Gastroesophageal sphincter (tissue), 3 donors: ENCODE results near the gene CPNE4.

Experiments
- POLR2A ChIP-seq, 2 donors: fragments of 450-650 bp; IDR thresholded peaks; one replicate each; pipeline ENCODE4 v1.6.1; 2017; ENCODE audit warnings: antibody characterized with exemption in 2 of 2, mild to moderate bottlenecking in 2 of 2, moderate library complexity in 1 of 2
- POLR2AphosphoS5 ChIP-seq: sonication (generic); formaldehyde crosslinking; IDR thresholded peaks from one replicate; pipeline ENCODE4 v1.6.1; 2017; ENCODE audit warnings: antibody characterized with exemption
- TF ChIP-seq, protein P1 (sequence below), 4 experiments: fragments of 200-600 bp in 2 of 4; fragments of 450-650 bp in 2 of 4; sonication (generic) in 1 of 4; IDR thresholded peaks; one replicate each; pipeline ENCODE4 v1.5.1; 2017 to 2019; ENCODE audit warnings: antibody characterized with exemption in 4 of 4, mild to moderate bottlenecking in 2 of 4, moderate library complexity in 2 of 4

DNA sequence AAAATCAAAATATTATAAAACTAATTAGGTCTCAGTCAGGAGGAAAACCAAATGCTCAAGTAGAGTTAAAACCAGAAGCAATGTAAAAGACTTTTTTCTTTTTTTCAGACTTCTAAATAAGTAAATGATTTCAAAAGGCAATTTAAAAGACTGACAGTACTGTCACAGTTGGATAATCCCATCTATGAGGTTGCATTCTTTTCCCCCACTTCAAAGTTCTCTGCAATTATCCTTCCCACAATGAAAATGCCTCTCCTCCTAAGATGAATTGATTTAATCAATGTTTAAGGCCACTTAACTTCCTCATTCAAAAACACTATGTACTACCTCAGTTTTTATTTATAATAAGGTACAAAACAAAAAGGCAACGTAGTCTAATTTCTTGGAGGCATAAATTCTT lies 540.1 kb downstream of the CPNE4 start:
- TF ChIP-seq, protein P1, sequence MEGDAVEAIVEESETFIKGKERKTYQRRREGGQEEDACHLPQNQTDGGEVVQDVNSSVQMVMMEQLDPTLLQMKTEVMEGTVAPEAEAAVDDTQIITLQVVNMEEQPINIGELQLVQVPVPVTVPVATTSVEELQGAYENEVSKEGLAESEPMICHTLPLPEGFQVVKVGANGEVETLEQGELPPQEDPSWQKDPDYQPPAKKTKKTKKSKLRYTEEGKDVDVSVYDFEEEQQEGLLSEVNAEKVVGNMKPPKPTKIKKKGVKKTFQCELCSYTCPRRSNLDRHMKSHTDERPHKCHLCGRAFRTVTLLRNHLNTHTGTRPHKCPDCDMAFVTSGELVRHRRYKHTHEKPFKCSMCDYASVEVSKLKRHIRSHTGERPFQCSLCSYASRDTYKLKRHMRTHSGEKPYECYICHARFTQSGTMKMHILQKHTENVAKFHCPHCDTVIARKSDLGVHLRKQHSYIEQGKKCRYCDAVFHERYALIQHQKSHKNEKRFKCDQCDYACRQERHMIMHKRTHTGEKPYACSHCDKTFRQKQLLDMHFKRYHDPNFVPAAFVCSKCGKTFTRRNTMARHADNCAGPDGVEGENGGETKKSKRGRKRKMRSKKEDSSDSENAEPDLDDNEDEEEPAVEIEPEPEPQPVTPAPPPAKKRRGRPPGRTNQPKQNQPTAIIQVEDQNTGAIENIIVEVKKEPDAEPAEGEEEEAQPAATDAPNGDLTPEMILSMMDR (IDR thresholded peaks at IDR 0.05) = no peak
- TF ChIP-seq POLR2A (IDR thresholded peaks at IDR 0.05) = no peak
- TF ChIP-seq POLR2AphosphoS5 = no peak
